ENCODE data around the gene CRIP2. TPM values are rescaled to one million over a fixed set of nuclear protein-coding genes. Genes with fewer than 3 reads are reported as not detected.

Gene CRIP2
- polyA plus RNA-seq, 1 experiment: 19.5 TPM

DNA sequence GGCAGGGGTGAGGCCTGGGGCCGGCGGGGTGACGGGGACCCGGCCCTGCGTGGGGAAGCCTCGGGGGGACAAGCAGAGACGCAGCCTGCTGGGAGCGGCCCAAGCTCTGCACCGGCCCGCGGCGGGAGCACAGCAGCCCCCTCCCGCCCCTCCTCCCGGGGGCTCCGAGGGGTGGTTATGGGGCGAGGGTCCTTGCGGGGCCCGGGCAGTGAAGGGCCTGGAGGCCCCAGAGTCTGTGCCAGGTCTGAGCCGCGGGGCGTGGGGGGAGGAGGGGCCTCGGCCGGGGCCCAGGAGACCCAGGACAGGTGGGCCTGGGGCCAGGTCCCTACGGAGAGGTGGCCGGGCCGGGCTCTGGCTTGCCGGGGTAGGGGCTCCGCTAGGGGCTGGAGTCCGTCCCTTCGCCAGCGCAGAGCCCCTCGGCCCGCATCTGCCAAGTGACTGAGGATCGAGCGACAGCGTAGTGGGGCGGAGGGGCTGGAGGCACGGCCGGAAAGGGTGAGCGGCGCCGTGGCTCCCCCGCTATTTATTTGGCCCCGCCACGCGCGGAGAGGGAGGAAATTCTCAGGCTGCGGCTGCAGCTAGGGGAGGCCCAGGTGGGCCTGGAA, 52.3 kb downstream of the CRIP2 start:
- ChIA-PET CTCF (interaction anchor here (1.5 to 1.8 kb wide), 2 partner anchors 38 to 157 kb away, joined by 4 to 6 read pairs; no protein-coding TSS in a partner anchor), POLR2A (no interaction called here)
- H3K27me3 ChIP-seq (ENCODE audit: control insufficient read depth, insufficient read depth, low read length): no peaks in the 10 kb centered on the region
- H3K36me3 ChIP-seq (ENCODE audit: control insufficient read depth, insufficient read depth, low read length): no peaks in the 10 kb centered on the region; the same call in 1 of the 2 replicates
- TF ChIP-seq, protein P1, sequence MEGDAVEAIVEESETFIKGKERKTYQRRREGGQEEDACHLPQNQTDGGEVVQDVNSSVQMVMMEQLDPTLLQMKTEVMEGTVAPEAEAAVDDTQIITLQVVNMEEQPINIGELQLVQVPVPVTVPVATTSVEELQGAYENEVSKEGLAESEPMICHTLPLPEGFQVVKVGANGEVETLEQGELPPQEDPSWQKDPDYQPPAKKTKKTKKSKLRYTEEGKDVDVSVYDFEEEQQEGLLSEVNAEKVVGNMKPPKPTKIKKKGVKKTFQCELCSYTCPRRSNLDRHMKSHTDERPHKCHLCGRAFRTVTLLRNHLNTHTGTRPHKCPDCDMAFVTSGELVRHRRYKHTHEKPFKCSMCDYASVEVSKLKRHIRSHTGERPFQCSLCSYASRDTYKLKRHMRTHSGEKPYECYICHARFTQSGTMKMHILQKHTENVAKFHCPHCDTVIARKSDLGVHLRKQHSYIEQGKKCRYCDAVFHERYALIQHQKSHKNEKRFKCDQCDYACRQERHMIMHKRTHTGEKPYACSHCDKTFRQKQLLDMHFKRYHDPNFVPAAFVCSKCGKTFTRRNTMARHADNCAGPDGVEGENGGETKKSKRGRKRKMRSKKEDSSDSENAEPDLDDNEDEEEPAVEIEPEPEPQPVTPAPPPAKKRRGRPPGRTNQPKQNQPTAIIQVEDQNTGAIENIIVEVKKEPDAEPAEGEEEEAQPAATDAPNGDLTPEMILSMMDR (IDR thresholded peaks at IDR 0.05; ENCODE audit: insufficient read depth, low read depth, low read length): no peak
- peak overlapping the region; percentile 76 for H3K4me3 ChIP-seq (ENCODE audit: low read depth, low read length)
- no peak for DNase-seq (ENCODE audit: low read depth)

DNA sequence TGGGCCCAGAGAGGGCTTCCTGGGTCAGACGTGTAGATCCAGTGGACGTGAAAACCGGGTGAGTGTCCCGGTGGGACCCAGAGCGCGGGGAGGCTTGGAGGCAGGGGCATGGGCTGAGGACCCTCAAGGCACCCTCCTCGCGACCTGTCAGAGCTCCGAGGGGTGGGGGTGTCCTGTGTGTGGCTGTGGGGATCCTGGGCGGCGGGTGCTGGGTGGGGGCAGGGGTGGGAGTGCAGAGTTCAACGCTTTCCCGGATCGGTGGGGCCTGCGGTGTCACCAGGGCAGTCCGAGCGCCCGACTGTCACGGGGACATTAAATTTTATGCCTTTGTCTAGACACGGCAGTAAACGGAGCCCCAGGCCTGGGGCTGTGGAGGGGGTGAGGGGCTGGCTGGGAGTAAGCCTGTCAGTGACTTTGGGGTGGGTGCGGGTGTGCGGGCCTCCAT, 52.8 kb downstream of the CRIP2 start:
- DNase-seq (ENCODE audit: low read depth): no peak
- Histone ChIP-seq H3K4me3 (ENCODE audit: low read depth, low read length) (peak overlapping the region; percentile 76), H3K36me3 (ENCODE audit: control insufficient read depth, insufficient read depth, low read length) (no peaks in the 10 kb centered on the region; the same call in 1 of the 2 replicates), H3K27me3 (ENCODE audit: control insufficient read depth, insufficient read depth, low read length) (no peaks in the 10 kb centered on the region)
- ChIA-PET POLR2A (no interaction called here), CTCF (interaction anchor here (1.5 to 2.2 kb wide), 3 partner anchors 38 to 157 kb away, joined by 4 to 19 read pairs (median 6); no protein-coding TSS in a partner anchor)
- TF ChIP-seq, protein P1 (IDR thresholded peaks at IDR 0.05; ENCODE audit: insufficient read depth, low read depth, low read length): no peak

DNA sequence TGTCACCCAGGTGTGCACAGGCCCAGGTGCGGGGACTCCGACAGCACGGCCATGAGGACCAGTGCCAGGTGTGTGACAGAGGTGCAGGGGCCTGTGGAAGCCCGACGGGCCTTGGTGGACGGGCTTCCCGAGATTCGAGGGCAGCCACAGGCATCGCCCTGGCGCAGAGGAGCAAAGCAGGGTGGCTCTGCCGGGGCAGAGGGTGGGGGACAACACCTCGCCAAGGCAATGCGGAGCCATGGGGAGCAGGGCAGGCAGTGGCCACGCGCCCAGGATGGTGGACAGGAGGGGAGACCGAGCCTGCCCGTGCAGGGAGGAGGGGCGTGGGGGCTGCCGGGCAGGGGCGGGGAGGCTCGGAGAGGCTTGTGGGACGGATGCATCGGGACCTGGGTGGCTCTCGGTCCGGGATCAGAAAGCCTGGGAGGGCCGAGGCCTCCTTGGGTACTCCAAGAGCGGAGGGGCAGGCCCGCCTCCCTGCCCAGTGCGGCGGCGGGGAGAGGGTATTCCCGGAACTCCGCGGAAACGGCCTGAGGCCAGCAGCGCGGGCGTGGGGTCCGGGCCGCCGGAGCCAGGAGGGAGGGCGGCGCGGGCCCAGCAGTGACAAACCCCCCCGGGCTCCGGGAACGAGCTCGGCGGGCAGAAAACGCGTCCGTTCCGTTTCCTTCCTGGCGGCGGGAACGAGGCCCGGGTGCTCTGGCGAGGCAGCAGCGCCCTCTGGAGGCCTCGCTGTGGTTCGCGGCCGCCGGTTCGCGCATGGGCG, 53.4 kb downstream of the CRIP2 start:
- DNase-seq (ENCODE audit: low read depth): no peak
- TF ChIP-seq, protein P1 (IDR thresholded peaks at IDR 0.05; ENCODE audit: insufficient read depth, low read depth, low read length): peak; percentile 67
- POLR2A ChIA-PET: no interaction called here
- Histone ChIP-seq H3K36me3 (ENCODE audit: control insufficient read depth, insufficient read depth, low read length) (no peaks in the 10 kb centered on the region; the same call in 1 of the 2 replicates), H3K4me3 (ENCODE audit: low read depth, low read length) (peak overlapping the region; percentile 76), H3K27me3 (ENCODE audit: control insufficient read depth, insufficient read depth, low read length) (no peaks in the 10 kb centered on the region)
- CTCF ChIA-PET: interaction anchor here (0.6 to 2.2 kb wide), 15 partner anchors 9 to 508 kb away, joined by 3 to 19 read pairs (median 4); partner anchors contain the start of gene TEX22

DNA sequence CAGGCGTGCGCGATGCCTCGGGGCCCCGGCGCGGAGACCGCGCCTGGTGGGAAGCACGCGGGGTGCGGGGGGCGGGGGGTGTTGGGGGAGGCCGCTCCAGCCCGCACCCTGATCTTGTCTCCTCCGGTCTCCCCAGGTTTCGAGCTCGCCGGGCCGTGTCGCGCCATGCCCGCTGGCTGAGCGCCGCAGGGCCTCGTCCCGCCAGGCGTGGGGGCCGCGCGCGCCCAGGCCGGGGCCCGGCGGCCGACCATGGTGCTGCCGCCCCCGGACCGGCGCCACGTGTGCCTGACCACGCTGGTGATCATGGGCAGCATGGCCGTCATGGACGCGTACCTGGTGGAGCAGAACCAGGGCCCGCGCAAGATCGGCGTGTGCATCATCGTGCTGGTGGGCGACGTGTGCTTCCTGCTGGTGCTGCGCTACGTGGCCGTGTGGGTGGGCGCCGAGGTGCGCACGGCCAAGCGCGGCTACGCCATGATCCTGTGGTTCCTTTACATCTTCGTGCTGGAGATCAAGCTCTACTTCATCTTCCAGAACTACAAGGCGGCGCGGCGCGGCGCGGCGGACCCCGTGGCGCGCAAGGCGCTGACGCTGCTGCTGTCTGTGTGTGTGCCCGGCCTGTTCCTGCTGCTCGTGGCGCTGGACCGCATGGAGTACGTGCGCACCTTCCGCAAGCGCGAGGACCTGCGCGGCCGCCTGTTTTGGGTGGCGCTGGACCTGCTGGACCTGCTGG, 54.1 kb downstream of the CRIP2 start:
- ChIA-PET POLR2A (no interaction called here), CTCF (interaction anchor here (0.6 to 2.2 kb wide), 14 partner anchors 8 to 509 kb away, joined by 3 to 19 read pairs (median 4); partner anchors contain the start of gene TEX22)
- H3K27me3 ChIP-seq (ENCODE audit: control insufficient read depth, insufficient read depth, low read length): no peaks in the 10 kb centered on the region
- TF ChIP-seq, protein P1 (IDR thresholded peaks at IDR 0.05; ENCODE audit: insufficient read depth, low read depth, low read length): no peak
- H3K36me3 ChIP-seq (ENCODE audit: control insufficient read depth, insufficient read depth, low read length): no peaks in the 10 kb centered on the region; the same call in 1 of the 2 replicates
- peak overlapping the region; percentile 23 for H3K4me3 ChIP-seq (ENCODE audit: low read depth, low read length)
- DNase-seq (ENCODE audit: low read depth): no peak

DNA sequence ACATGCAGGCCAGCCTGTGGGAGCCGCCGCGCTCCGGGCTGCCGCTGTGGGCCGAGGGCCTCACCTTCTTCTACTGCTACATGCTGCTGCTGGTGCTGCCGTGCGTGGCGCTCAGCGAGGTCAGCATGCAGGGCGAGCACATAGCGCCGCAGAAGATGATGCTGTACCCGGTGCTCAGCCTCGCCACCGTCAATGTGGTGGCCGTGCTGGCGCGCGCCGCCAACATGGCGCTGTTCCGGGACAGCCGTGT, 54.6 kb downstream of the CRIP2 start:
- ChIA-PET CTCF (interaction anchor here (0.7 to 2.2 kb wide), 4 partner anchors 10 to 159 kb away, joined by 3 to 19 read pairs (median 12); no protein-coding TSS in a partner anchor), POLR2A (no interaction called here)
- Histone ChIP-seq H3K4me3 (ENCODE audit: low read depth, low read length) (no peak overlapping the region), H3K36me3 (ENCODE audit: control insufficient read depth, insufficient read depth, low read length) (no peaks in the 10 kb centered on the region; the same call in 1 of the 2 replicates), H3K27me3 (ENCODE audit: control insufficient read depth, insufficient read depth, low read length) (no peaks in the 10 kb centered on the region)
- DNase-seq (ENCODE audit: low read depth): no peak
- TF ChIP-seq, protein P1 (IDR thresholded peaks at IDR 0.05; ENCODE audit: insufficient read depth, low read depth, low read length): no peak
